Calu3 (cell line): Measurements from ENCODE around the gene RTF2. TPM values are rescaled to one million over a fixed set of nuclear protein-coding genes. Genes with fewer than 3 reads are reported as not detected.

Experiments used
- BruUV-seq: library from RNA; stranded (reverse); fragments of 400-500 nt; replicated peaks from 2 replicates; lab custom pipeline; 2021; lab: Mats Ljungman, UMichigan
- CTCF ChIA-PET: fragments of 300-600 bp; sonication (Branson Sonifier 250); formaldehyde crosslinking; loops from one replicate; lab custom pipeline; 2022; ENCODE audit warnings: antibody characterized with exemption; lab: Charles Lee
- DNase-seq: peaks from one replicate; pipeline ENCODE4 v3.0.0; 2022
- H3K27ac Mint-ChIP-seq: one replicate; pipeline ENCODE4 v1.8.0; 2022; ENCODE audit warnings: mixed read lengths; ENCODE audit not compliant: unreplicated experiment
- H3K27me3 Mint-ChIP-seq: one replicate; pipeline ENCODE4 v1.8.0; 2022; ENCODE audit warnings: mixed read lengths; ENCODE audit not compliant: unreplicated experiment
- H3K36me3 Mint-ChIP-seq: one replicate; pipeline ENCODE4 v1.8.0; 2022; ENCODE audit warnings: mild to moderate bottlenecking, moderate library complexity, mixed read lengths; ENCODE audit not compliant: insufficient read depth, unreplicated experiment
- H3K4me1 Mint-ChIP-seq: one replicate; pipeline ENCODE4 v1.8.0; 2022; ENCODE audit warnings: mild to moderate bottlenecking, low read depth, mixed read lengths; ENCODE audit not compliant: unreplicated experiment
- H3K4me3 Mint-ChIP-seq: one replicate; pipeline ENCODE4 v1.8.0; 2022; ENCODE audit warnings: mild to moderate bottlenecking, low read depth, moderate library complexity, mixed read lengths; ENCODE audit not compliant: unreplicated experiment
- H3K9me3 Mint-ChIP-seq: one replicate; pipeline ENCODE4 v1.8.0; 2022; ENCODE audit warnings: low read depth, mixed read lengths; ENCODE audit not compliant: unreplicated experiment
- intact Hi-C: fragments of 100-400 bp; cut with micrococcal nuclease; formaldehyde crosslinking; loops from one replicate; pipeline ENCODE4 v1.10.0; 2022; ENCODE audit not compliant: unreplicated experiment
- total RNA-seq: library from RNA; stranded (reverse); gene quantifications from 2 replicates; pipeline ENCODE4 v1.2.3, GENCODE V29; 2022
- TF ChIP-seq, protein P1 (sequence below): fragments of 200-600 bp; IDR thresholded peaks from one replicate; pipeline ENCODE4 v1.8.0; 2022; ENCODE audit warnings: antibody characterized with exemption; ENCODE audit not compliant: unreplicated experiment

The RTF2 gene
- total RNA-seq, 1 experiment from 2014 or later, result 67.2 TPM

DNA sequence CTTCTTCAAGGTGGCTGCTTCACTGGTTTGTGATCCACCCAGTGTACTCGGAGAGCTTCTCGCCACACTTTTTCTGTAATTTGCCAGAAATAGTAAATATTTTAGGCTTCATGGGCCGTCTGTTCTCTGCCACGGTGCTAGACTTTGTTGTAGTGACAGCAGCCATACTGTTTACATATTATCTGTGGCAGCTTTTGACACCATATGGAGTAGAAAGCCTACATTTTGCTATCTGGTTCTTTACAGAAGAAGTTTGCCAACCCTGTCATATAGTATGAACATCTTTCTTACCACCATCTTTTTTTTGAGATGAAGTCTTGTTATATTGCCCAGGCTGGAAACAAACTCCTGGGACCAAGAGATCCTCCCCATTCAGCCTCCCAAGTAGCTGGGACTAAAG lies 97.1 kb downstream of the RTF2 start:
- intact Hi-C loops, result no loop called here
- Mint-ChIP-seq H3K27me3 (no peaks in the 10 kb centered on the region), H3K4me3 (no peak overlapping the region), H3K27ac (no peak overlapping the region), H3K36me3 (no peaks in the 10 kb centered on the region), H3K9me3 (no peaks in the 10 kb centered on the region), H3K4me1 (no peaks in the 10 kb centered on the region)
- no peak for DNase-seq
- BruUV-seq, result no TSS peak
- TF ChIP-seq, protein P1, sequence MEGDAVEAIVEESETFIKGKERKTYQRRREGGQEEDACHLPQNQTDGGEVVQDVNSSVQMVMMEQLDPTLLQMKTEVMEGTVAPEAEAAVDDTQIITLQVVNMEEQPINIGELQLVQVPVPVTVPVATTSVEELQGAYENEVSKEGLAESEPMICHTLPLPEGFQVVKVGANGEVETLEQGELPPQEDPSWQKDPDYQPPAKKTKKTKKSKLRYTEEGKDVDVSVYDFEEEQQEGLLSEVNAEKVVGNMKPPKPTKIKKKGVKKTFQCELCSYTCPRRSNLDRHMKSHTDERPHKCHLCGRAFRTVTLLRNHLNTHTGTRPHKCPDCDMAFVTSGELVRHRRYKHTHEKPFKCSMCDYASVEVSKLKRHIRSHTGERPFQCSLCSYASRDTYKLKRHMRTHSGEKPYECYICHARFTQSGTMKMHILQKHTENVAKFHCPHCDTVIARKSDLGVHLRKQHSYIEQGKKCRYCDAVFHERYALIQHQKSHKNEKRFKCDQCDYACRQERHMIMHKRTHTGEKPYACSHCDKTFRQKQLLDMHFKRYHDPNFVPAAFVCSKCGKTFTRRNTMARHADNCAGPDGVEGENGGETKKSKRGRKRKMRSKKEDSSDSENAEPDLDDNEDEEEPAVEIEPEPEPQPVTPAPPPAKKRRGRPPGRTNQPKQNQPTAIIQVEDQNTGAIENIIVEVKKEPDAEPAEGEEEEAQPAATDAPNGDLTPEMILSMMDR, result no peak
- CTCF ChIA-PET, result no interaction called here

- intact Hi-C loops, result no loop called here
- no peaks in the 10 kb centered on the region for H3K4me1 Mint-ChIP-seq
- no TSS peak for BruUV-seq
- no peaks in the 10 kb centered on the region for H3K27me3 Mint-ChIP-seq
- TF ChIP-seq, protein P1, result no peak
- no peak overlapping the region for H3K27ac Mint-ChIP-seq
- no peak overlapping the region for H3K4me3 Mint-ChIP-seq
- no peaks in the 10 kb centered on the region for H3K36me3 Mint-ChIP-seq
- H3K9me3 Mint-ChIP-seq, result peaks cover 2% of the 10 kb centered on the region
- CTCF ChIA-PET, result interaction anchor here (0.6 kb wide), 1 partner anchor 55 kb away, joined by 3 read pairs; no protein-coding TSS in a partner anchor
- no peak for DNase-seq
Observed at GRCh38 chr20:56566621-56567020, 98.2 kb downstream of the RTF2 start.

Other genes with a start within 250 kb of the RTF2 start
- not detected in 2 replicates for gene MC3R, start 219.9 kb upstream of the RTF2 start, total RNA-seq
- 8.7 and 9.4 TPM in 2 replicates for gene FAM210B, start 109.7 kb upstream of the RTF2 start, total RNA-seq
- 73.8 and 75.5 TPM in 2 replicates for gene AURKA, start 76.4 kb upstream of the RTF2 start, total RNA-seq
- gene CSTF1, start 76.0 kb upstream of the RTF2 start, total RNA-seq, result 41.0 and 44.3 TPM in 2 replicates
- gene CASS4, start 56.4 kb upstream of the RTF2 start, total RNA-seq, result 0.24 and 0.27 TPM in 2 replicates
- 0.40 and 0.95 TPM in 2 replicates for gene FAM209A, start 56.1 kb downstream of the RTF2 start, total RNA-seq
- gene FAM209B, start 64.6 kb downstream of the RTF2 start, total RNA-seq, result not detected in 2 replicates
- 3.1 and 3.4 TPM in 2 replicates for gene TFAP2C, start 160.7 kb downstream of the RTF2 start, total RNA-seq